Measurements from ENCODE around the gene UBE2I.

- TF ChIP-seq CTCF (IDR thresholded peaks at IDR 0.05; ENCODE audit: insufficient read depth, low read depth, low read length) (no peak), EZH2 (IDR thresholded peaks at IDR 0.05; ENCODE audit: insufficient read depth, low read length) (no peak)
Measured at GRCh38 chr16:1366712-1367299, 57.4 kb downstream of the UBE2I start.
